Mesothelial cell of epicardium (in vitro differentiated cells): ENCODE measurements around the gene TDRD3. TPM values are rescaled to one million over a fixed set of nuclear protein-coding genes. Genes with fewer than 3 reads are reported as not detected.
"Not testable (repeated sequence)": the region's sequence is repeated elsewhere in the genome, so short reads cannot be mapped to it uniquely, and the experiment has no call there.

Source experiments
- DNase-seq, 2 experiments: peaks; one replicate each; pipeline ENCODE4 v3.0.0; 2021; ENCODE audit warnings: low spot score in 2 of 2; ENCODE audit not compliant: unreplicated experiment in 2 of 2
- H3K27ac Mint-ChIP-seq: 2 replicates; pipeline ENCODE4 v1.8.0; 2021; ENCODE audit warnings: mixed read lengths
- H3K27me3 Mint-ChIP-seq: 2 replicates; pipeline ENCODE4 v1.8.0; 2021; ENCODE audit warnings: low read depth, mixed read lengths
- H3K36me3 Mint-ChIP-seq: 2 replicates; pipeline ENCODE4 v1.8.0; 2021; ENCODE audit warnings: mixed read lengths
- H3K4me1 Mint-ChIP-seq: 2 replicates; pipeline ENCODE4 v1.8.0; 2021; ENCODE audit warnings: mixed read lengths
- H3K4me3 Mint-ChIP-seq: 2 replicates; pipeline ENCODE4 v1.8.0; 2021; ENCODE audit warnings: mild to moderate bottlenecking, moderate library complexity, mixed read lengths
- H3K9me3 Mint-ChIP-seq: 2 replicates; pipeline ENCODE4 v1.8.0; 2021; ENCODE audit warnings: mixed read lengths
- total RNA-seq: library from RNA; stranded (reverse); gene quantifications from 3 replicates; pipeline ENCODE4 v1.2.1, GENCODE V29; 2021
- TF ChIP-seq, protein P1 (sequence below): fragments of 200-600 bp; sonication (generic); IDR thresholded peaks from one replicate; pipeline ENCODE4 v1.5.0; 2021; ENCODE audit warnings: antibody characterized with exemption; ENCODE audit not compliant: unreplicated experiment

TDRD3 gene
- total RNA-seq, 1 donor from 2014 or later = 50.6 TPM

DNA sequence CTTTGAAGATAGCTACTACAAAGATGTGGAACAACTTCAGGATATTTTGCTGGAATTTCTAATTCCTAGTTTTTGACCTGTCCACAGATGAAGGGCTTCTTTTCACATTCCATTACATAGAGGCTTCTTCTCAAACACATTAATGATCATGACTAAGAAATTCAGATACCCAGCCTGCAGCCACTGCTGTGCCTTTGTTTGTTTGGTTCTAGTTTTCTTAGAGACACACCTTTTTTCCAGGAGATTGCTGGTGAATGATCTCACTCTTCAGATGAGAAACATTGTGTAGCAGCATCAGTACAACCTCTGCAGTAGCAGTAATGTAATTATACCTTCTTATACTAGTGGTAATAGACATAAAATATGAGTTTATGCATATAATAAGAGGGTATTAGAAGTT, 5.0 kb downstream of the TDRD3 start:
- Mint-ChIP-seq H3K4me1 (peaks cover 37% of the 10 kb centered on the region), H3K9me3 (peaks cover 9% of the 10 kb centered on the region), H3K36me3 (no peaks in the 10 kb centered on the region), H3K27me3 (no peaks in the 10 kb centered on the region), H3K27ac (peak overlapping the region; percentile 62), H3K4me3 (no peak overlapping the region)
- TF ChIP-seq, protein P1, sequence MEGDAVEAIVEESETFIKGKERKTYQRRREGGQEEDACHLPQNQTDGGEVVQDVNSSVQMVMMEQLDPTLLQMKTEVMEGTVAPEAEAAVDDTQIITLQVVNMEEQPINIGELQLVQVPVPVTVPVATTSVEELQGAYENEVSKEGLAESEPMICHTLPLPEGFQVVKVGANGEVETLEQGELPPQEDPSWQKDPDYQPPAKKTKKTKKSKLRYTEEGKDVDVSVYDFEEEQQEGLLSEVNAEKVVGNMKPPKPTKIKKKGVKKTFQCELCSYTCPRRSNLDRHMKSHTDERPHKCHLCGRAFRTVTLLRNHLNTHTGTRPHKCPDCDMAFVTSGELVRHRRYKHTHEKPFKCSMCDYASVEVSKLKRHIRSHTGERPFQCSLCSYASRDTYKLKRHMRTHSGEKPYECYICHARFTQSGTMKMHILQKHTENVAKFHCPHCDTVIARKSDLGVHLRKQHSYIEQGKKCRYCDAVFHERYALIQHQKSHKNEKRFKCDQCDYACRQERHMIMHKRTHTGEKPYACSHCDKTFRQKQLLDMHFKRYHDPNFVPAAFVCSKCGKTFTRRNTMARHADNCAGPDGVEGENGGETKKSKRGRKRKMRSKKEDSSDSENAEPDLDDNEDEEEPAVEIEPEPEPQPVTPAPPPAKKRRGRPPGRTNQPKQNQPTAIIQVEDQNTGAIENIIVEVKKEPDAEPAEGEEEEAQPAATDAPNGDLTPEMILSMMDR = no peak
- DNase-seq = no peak

GRCh38 chr13:60407095-60407494, 10.1 kb downstream of the TDRD3 start:
- Mint-ChIP-seq H3K27me3 (no peaks in the 10 kb centered on the region), H3K4me3 (no peak overlapping the region), H3K4me1 (peaks cover 11% of the 10 kb centered on the region), H3K27ac (no peak overlapping the region), H3K9me3 (peaks cover 26% of the 10 kb centered on the region), H3K36me3 (peaks cover 18% of the 10 kb centered on the region)
- TF ChIP-seq, protein P1 = no peak
- no peak for DNase-seq

DNA sequence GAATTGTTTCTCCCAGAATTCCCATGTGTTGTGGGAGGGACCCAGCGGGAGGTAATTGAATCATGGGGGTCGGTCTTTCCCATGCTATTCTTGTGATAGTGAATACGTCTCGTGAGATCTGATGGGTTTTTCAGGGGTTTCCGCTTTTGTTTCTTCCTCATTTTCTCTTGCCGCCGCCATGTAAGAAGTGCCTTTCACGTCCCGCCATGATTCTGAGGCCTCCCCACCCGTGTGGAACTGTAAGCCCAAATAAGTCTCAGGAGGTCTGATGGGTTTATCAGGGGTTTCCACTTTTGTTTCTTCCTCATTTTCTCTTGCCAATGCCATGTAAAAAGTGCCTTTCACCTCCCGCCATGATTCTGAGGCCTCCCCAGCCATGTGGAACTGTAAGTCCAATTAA, 10.8 kb downstream of the TDRD3 start:
- not testable (repeated sequence) for H3K27me3 Mint-ChIP-seq, H3K27ac Mint-ChIP-seq, H3K4me3 Mint-ChIP-seq, DNase-seq
- peaks cover 26% of the 10 kb centered on the region for H3K9me3 Mint-ChIP-seq
- H3K36me3 Mint-ChIP-seq = peaks cover 18% of the 10 kb centered on the region
- H3K4me1 Mint-ChIP-seq = peaks cover 11% of the 10 kb centered on the region

DNA sequence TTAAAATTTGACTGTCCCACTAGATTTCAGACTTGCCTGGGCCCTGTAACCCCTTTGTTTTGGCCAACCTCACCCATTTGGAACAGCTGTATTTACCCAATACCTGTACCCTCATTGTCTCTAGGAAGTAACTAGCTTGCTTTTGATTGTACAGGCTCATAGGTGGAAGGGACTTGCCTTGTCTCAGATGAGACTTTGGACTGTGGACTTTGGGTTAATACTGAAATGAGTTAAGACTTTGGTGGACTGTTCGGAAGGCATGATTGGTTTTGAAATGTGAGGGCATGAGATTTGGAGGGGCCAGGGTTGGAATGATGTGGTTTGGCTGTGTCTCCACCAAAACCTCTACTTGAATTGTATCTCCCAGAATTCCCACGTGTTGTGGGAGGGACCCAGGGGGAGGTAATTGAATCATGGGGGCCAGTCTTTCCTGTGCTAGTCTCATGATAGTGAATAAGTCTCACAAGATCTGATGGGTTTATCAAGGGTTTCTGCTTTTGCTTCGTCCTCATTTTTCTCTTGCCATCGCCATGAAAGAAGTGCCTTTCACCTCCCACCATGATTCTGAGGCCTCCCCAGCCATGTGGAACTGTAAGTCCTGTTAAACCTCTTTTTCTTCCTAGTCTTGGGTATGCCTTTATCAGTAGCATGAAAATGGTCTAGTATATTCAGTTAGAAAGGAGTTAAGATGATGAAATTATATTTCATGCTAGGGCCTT, 12.7 kb downstream of the TDRD3 start:
- Mint-ChIP-seq H3K36me3 (peaks cover 18% of the 10 kb centered on the region), H3K9me3 (peaks cover 26% of the 10 kb centered on the region), H3K4me1 (peaks cover 12% of the 10 kb centered on the region)
- DNase-seq, H3K4me3 Mint-ChIP-seq, H3K27me3 Mint-ChIP-seq, H3K27ac Mint-ChIP-seq: not testable (repeated sequence)

- peaks cover 12% of the 10 kb centered on the region for H3K4me1 Mint-ChIP-seq
- TF ChIP-seq, protein P1 = no peak
- H3K27ac Mint-ChIP-seq = peak overlapping the region; percentile 52
- no peak for DNase-seq
- no peaks in the 10 kb centered on the region for H3K27me3 Mint-ChIP-seq
- no peak overlapping the region for H3K4me3 Mint-ChIP-seq
- H3K36me3 Mint-ChIP-seq = peaks cover 18% of the 10 kb centered on the region
- H3K9me3 Mint-ChIP-seq = peaks cover 22% of the 10 kb centered on the region
Measured at GRCh38 chr13:60410299-60410698, 13.3 kb downstream of the TDRD3 start.

DNA sequence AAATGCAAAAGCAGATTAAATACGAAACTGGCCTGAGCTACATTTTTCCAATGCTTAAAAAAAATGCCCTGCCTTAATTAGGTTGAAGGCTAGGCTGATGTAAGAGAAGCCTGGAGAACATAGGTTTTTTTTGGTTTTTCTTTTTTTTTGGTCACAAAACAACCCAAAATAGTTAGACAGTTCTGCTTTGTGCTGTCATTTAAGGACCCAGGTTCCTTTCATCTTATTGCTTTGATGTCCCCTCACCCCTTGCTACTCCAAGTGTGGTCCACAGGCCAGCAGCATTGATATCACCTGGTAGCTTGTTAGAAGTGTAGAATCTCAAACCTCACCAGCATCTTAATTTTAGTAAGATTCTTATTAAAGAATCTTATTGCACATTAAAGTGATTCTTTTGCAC, 14.4 kb downstream of the TDRD3 start:
- Mint-ChIP-seq H3K27me3 (no peaks in the 10 kb centered on the region), H3K4me1 (peaks cover 12% of the 10 kb centered on the region), H3K36me3 (peaks cover 18% of the 10 kb centered on the region), H3K27ac (peak overlapping the region; percentile 16), H3K9me3 (peaks cover 20% of the 10 kb centered on the region), H3K4me3 (no peak overlapping the region)
- TF ChIP-seq, protein P1 = no peak
- no peak for DNase-seq
